Measurements from ENCODE around the gene IL12B.
"Not testable (repeated sequence)": the region's sequence is repeated elsewhere in the genome, so short reads cannot be mapped to it uniquely, and the experiment has no call there.

Gene IL12B

GRCh38 chr5:159330131-159330800, at the start of gene IL12B:
IL12B (minus strand) TSS chr5:159330487; CDS start chr5:159326782, 3,705 bp downstream.
- no peak for DNase-seq

GRCh38 chr5:159377653-159378052, 47.4 kb upstream of the IL12B start:
- no peak for DNase-seq

GRCh38 chr5:159367866-159368265, 37.6 kb upstream of the IL12B start:
- not testable (repeated sequence) for DNase-seq

GRCh38 chr5:159366776-159367175, 36.5 kb upstream of the IL12B start:
- DNase-seq: not testable (repeated sequence)

- no peak for DNase-seq
These were observed 31.9 kb upstream of the IL12B start for GRCh38 chr5:159362220-159362619.

DNA sequence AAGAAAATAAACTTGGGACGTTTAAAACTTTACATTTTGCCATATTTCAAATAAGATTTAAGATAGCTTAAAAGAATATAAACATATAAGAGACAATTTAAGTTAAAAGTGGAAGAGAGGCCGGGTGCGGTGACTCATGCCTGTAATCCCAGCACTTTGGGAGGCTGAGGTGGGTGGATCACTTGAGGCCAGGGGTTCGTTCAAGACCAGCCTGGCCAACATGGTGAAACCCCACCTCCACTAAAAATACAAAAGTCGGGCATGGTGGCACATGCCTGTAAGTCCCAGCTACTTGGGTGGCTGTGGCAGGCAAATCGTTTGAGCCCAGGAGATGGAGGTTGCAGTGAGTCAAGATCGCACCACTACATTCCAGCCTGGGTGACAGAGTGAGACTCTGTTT, 29.6 kb upstream of the IL12B start:
- not testable (repeated sequence) for DNase-seq

DNA sequence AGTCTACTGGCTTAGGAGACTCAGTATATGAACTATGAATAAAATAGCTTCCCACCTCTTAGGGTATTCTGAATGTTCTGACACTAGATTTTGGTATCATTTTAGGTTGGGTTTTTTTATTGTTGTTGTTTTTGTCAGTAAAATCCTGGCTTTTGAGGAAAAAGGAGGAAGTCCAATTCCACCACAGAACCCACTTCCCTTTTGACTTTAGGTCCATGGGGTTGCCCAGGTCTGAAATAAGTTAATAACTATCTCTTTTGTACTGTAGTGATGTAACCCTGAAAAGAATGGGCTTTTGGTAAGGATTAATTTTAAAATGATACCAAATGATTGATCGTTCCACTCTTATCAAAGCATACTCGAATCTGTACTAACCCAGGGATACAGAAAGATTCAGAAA, 29.1 kb upstream of the IL12B start:
- DNase-seq: no peak

GRCh38 chr5:159353661-159354252, 23.5 kb upstream of the IL12B start:
- DNase-seq: no peak

- not testable (repeated sequence) for DNase-seq
These were observed 20.4 kb upstream of the IL12B start for GRCh38 chr5:159350644-159351043.

DNA sequence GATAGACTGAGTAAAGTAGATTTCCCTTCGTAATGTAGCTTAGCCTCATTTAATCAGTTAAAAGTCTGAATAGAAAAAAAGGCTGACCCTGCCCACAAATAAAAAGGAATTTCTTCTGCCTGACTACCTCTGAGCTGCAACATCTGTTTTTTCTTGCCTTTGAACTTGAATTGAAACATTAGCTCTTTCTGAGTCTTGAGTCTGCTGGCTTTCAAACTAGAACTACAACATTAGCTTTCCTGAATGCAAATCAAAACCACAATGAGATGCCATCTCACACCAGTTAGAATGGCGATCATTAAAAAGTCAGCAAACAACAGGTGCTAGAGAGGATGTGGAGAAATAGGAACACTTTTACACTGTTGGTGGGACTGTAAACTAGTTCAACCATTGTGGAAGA, 19.9 kb upstream of the IL12B start:
- DNase-seq: not testable (repeated sequence)

GRCh38 chr5:159345861-159346260, 15.6 kb upstream of the IL12B start:
- DNase-seq: no peak

DNA sequence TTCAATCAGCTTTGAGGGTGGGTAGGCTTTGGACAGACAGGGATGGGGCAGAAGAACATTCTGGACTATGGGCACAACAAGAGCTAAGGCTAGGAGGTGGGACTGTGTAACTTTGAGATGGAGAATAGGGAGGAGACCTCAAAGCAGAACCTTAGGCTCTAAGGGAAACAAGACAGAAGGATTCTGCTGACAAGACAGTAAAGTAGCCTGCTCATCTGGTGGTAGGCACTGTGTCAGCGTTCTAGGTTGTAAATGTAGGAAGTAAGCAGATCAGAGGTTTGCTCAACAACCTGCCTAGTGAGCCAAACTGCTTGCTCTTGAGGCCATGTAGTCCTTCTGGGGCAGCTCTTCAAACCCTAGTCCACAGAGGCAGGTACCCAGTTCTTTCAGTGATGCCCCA, 15.0 kb upstream of the IL12B start:
- no peak for DNase-seq

DNA sequence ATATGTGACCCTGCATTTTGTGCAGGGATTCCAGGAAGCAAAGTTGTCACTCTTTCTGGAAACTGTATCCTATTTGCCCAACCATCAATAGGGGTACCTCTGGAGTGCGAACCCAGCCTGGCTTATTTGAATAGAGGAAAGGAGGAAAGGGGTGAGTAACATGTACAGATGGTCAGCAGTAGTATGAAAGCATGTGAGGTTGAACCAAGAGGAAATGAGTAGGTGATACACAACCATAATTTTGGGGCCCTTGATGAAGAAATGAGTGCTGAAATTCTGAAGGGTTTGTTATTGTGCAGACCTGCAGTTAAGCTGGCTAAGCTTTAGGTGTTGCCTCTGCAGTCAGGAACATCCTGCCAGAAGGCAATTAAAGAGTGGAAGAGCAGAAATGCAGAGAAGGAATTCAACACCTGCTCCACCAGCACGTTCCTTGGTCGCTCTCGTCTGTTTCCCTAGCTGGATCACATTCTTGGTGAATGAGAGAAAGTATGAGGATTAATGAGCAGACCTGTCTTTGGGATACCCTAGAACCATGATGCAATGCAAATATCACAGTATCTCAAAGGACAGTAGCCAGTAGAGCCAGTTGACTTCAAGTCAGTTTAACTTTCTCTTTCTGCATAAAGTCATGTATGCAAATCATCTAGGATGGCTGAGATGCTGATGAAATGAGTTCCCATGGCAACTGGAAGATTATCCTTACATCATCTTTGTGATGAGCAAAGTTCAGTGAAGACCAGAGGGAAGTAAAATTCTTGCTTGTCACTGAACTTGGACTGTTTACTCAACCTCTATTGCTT, 13.2 kb upstream of the IL12B start:
- DNase-seq: no peak

GRCh38 chr5:159342840-159343239, 12.6 kb upstream of the IL12B start:
- DNase-seq: no peak

DNA sequence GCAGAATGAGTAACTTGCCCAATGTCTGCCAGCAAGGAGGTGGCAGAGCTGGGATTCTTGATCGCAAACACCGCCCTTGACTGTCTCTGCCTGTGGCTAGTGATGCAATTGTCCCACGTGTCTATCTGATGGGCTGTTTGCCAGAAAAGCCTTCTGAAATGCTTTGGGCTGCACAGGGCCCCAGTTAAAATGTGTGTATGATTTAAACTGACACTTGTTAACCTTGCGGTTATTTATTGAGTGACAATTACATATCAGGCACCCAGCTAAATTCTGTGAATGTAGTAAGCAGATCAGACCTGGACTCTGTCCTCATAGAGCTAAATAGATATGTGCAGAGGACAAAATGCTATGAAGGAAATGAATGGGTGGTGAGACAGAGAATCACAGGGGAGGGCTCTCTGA, 11.6 kb upstream of the IL12B start:
- no peak for DNase-seq

DNA sequence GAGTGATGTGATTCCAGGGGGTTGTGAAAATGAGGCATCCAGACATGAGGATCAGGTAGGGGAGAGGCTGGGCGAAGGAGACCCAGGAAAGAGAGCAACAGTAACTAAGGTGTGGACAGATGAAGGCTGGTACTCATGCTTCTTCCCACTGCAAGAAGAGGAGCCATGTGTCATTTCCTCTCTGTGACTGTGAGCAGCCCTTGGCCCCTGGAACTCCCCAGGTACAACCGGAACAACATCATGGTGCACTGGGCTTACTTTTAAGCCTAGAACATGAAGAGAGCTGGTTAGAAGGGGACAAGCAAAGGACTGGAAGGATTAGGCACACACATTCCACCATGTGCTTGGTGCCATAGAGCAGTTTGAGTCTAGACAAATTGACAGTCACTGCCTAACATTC, 10.9 kb upstream of the IL12B start:
- no peak for DNase-seq

GRCh38 chr5:159340511-159340910, 10.2 kb upstream of the IL12B start:
- DNase-seq: no peak

- DNase-seq: no peak
These were observed 9.2 kb upstream of the IL12B start for GRCh38 chr5:159339460-159339859.

DNA sequence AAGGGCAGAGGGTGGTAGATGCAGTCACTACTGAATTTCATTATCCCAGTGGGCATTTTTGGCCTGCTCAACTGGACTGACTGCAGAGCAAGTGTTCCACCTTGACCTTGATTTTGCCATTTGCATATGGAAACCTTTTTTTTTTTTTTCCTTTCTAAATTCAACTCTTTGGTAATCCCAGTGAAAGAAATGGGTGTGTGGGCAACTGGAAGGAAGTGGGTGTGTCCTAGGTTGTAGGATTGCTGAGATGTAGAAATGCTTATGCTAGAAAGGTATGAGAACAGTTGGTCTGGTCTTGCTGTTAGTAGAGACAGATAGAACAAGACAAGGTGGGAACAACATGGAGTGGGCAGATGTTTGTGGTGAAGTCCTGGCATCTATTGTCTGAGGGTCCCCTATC, 7.8 kb upstream of the IL12B start:
- DNase-seq: no peak

GRCh38 chr5:159337016-159337955, 7.0 kb upstream of the IL12B start:
- DNase-seq: no peak

GRCh38 chr5:159336586-159336985, 6.3 kb upstream of the IL12B start:
- DNase-seq: no peak

DNA sequence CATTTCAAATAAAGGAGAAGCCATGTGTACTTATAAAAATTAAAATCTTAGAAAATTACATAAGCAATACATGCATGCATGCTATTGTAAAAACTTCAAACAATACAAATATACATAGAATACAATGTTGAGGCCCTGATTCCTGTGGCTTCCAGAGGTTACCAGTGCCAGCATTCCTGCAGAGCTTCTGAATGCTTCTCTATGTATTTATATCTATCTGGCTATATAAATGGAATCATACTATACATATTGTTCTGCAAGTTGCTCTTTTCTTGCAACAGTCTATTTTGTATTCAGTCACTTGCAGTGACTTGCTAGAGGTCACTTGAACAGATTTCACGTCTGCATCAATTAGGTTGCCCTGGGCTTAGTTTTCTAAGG, 3.2 kb upstream of the IL12B start:
- no peak for DNase-seq

All from NCI-H1092 treated with DMSO at 0.1 percent for 48 hours (cell line).